GM19025 (cell line): ENCODE data around the gene LMO4.

Experiments used
- ATAC-seq: cut with Tn5 transposase; IDR thresholded peaks from one replicate; pipeline ENCODE4 v1.9.1; 2021; ENCODE audit warnings: mild to moderate bottlenecking, low read depth, moderate library complexity; ENCODE audit not compliant: unreplicated experiment

Gene LMO4

DNA sequence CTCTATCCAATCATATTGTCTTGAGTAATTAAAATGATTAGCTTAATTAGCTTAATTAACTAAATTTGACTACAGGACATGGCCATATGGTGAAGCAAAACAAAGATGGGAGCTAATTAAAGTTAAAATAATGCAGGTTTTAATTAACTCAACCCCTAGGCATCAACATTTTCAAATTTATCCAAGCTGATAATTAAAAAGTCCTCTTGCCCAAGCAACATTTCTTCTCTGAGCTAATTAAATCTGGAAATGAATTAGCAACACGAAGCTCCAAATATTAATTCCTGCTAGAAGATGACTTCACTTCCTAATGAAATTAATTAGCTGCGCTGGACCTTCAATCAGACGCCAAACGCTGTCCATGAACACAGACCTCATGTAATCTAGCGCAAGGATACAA lies 27.9 kb downstream of the LMO4 start:
- no peak for ATAC-seq

DNA sequence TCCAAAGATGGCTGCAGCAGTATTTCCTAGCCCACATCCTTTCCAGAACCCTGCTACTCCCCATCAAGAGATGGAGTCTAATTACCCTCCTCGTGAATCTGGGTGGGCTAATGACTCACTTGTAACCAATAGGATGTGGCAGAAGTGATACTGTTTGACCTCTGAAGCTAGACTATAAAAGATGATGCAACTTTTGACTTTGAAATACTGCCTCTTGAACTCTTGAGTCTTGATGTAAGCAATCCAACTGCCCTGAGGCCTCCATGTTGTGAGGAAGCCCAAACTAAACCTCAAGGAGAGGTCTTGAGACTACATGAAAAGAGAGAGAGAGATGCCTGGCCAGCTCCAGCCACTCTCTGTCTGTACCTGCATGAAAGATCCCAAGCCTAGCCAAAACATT lies 29.5 kb downstream of the LMO4 start:
- ATAC-seq: no peak

DNA sequence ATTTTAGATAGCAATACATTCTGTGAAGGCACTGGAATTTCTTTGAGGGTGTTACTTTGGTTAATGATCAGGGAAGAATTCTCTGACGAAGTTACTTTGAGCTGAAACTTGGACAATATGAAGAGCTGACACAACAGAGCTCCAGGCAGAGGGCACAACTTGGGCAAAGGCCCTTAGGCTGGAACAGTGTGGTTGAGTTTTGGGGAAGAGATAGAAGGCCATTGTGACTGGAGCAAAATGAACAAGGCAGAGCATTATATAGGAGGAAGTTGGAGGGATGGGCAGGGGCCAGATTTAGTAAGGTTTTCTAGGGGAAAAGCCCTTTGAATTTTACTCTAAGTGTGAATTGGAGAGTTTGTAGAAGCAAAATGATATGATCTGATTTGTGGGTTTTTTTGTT lies 30.9 kb downstream of the LMO4 start:
- no peak for ATAC-seq

DNA sequence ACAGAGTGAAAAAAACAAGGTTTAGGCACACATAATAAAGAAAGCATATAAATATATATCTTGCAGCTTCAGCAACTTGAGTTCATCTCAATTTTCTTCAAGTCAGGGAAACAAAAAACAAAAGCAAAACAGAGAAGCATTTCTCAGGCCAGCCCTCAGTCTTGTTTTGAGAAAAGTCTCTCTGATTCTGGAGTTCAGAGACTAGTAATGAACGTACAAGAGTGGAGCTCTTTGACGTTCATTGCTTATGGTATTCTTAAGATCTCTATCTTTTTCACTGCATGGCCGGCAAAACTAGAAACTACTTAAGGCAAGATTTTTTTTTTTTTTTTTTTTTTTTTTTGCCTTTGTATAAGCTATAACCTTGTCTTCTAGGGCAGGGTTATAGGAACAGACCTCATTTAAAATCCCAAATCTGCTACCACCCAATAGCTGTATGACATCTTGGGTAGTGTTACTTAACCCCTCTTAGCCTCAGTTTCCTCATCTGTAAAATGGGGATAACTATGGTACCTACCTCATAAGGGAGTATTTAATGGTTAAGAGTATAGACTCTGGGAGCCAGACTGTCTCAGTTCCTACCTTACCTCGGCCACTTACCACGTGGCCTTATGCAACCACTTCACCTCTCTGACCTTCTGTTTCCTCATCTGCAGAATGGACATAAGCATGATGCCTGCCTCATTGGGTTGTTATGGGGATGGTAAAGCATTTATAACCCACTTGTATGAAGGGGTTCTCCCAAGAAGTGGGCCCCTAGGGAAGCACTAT lies 33.6 kb downstream of the LMO4 start:
- no peak for ATAC-seq

DNA sequence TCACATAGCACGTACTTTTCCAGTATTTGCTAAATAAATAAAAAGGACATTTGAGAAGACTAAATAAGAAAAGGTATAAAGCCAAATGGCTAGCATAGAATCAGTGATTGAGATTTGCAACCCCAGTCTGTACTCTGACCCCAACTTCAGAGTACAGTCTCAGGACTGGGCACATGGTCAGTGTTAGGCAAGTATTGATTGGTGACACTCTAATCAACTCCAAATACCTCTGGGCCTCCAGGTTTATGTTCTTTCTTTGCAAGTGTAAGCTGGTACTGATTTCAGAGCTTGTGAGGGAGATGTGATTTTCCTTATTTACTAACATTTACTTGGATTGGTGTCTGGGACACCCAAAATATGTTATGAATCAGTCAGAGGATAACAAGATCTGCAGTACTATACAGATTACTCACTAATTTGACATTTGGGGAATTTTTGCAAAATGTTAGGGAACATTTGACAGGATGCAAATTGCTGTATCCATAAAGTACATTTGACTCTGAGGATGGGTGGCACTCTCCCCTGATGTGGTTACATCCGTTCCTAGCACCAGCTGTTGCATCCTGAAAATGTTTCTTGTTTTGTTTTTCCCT lies 34.2 kb downstream of the LMO4 start:
- ATAC-seq: no peak

DNA sequence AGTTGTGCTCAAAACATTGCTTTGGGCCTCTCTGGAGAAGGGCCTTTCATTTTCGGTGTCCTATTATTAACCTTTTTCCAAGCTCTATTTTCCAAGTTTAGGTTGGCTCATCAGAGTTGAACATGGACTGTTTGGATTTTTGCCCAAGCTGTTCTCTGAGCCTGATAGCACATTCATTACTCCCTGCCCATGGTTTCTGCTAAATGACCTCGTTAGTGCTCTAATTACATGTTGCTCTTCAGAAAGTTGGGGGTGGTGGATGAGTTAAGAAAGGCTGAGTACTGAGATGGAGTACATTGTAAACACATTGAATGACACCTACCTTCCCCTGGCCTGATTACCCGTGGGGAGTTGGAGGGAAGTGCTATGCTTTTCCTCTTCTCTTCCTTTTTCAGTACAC lies 38.9 kb downstream of the LMO4 start:
- no peak for ATAC-seq

DNA sequence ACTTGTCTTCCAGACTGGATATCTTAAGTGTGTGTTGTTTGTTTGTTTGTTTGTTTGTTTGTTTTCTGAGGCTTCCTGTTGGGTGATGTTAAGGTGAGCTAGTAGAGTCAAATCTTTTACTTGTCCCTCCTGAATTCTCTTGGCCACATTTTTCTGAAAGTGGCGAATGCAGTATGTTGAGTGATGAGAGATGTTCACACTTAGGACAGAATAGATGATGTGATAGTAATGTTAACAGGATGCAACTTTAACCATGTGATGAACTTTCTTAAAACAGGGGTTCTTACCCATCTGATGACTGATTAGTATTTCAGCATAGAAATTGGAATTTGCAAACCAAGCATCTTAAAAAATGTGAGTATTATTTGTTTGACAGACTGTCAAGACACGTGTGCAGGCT lies 40.2 kb downstream of the LMO4 start:
- ATAC-seq: no peak

- no peak for ATAC-seq
These were observed 41.2 kb downstream of the LMO4 start for GRCh38 chr1:87369736-87370478.

DNA sequence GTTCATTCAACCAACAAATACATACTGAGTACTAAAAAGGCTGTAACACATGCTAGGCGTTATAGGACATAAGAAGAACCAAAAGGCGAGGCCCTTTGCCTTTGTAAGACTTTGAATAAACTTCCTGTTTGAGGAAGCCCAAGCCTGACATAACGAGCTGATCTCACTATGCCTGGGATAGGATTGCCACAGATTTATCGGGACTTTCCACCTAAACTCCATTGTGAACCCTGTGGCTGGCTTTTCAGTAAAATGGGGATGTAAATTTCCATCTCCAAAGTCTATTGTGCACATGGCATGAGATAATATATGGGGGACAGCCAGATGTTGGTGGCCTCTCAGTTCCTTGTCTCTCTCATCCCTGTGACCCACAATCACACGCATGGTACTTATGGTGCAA lies 41.9 kb downstream of the LMO4 start:
- no peak for ATAC-seq

DNA sequence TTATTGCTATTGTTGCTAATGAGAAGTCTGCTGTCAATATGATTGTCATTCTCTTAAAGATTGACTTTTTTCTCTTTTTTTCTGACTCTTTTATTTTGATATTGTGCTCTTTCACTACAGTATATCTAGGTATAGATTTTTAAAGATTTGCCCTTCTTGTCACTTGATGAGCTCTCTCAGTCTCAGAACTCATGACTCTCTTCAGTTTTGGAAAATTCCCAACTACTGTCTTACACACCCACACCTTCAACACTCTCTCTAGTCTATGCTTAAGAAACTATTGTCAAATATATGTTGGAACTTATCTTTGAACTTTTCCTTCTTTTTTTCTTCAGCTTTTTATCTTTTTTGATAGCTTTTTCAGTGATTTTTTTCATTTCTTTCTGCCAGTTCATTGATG lies 50.6 kb downstream of the LMO4 start:
- no peak for ATAC-seq

DNA sequence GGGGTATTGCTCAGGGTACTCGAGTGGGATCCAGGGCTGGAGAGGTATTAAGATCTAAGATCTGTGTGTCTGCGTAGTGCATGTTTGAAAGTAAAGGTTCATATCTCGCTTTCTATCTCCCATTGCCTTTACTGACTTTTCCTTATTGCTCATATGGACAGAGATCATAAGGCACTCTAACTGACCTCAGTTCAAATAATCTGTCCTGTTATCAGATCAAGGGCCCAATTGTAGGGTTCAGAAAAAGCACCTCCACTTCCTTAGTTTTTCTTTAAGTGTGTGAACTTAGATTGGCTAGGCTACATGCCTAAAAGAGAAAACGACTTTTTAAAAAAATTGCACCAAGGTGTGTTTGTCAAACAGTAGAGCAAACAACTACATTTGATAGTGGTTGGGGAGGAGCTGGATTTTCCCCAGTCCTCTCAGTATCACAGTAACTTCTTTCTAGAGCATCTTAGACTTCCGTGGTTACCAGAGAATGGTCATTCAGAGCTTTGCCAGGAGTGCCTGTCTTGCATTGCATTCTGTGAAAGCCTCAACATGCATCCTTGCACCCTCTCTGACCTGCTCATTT lies 57.6 kb downstream of the LMO4 start:
- no peak for ATAC-seq

GRCh38 chr1:87388411-87388810 lies 59.7 kb downstream of the LMO4 start:
- no peak for ATAC-seq

DNA sequence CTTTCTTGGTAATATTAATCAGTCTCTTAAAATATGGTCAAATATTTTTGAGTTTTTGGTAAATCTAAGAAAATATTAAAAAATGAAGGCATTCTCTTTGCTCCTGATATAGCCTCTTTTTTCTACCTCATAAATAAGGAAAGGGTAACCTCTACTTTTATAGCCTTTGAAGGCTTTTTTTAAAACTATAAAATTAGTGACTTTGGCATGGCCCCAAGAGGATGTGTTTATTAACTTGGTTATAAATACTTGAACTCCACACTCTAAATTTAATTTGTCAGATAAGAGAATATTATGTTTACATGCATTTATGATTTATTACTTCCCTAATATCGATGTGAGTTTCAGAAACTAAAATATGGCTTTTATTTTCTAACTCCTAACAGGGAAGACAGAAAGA lies 60.3 kb downstream of the LMO4 start:
- ATAC-seq: no peak

DNA sequence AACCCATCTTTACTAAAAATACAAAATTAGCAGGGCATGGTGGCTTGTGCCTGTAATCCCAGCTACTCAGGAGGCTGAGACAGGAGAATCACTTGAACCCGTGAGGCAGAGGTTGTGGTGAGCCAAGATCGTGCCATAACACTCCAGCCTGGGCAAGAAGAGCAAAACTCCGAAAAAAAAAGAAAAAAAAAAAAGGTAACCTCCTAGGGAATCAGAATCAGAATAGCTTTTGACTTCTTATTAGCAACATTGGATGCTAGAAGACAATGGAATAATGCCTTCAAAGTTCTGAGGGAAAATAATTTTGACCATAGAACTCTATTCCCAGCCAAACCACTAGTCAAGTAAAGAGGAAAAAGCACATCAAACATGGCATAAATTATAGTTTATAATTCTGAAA lies 60.9 kb downstream of the LMO4 start:
- no peak for ATAC-seq

DNA sequence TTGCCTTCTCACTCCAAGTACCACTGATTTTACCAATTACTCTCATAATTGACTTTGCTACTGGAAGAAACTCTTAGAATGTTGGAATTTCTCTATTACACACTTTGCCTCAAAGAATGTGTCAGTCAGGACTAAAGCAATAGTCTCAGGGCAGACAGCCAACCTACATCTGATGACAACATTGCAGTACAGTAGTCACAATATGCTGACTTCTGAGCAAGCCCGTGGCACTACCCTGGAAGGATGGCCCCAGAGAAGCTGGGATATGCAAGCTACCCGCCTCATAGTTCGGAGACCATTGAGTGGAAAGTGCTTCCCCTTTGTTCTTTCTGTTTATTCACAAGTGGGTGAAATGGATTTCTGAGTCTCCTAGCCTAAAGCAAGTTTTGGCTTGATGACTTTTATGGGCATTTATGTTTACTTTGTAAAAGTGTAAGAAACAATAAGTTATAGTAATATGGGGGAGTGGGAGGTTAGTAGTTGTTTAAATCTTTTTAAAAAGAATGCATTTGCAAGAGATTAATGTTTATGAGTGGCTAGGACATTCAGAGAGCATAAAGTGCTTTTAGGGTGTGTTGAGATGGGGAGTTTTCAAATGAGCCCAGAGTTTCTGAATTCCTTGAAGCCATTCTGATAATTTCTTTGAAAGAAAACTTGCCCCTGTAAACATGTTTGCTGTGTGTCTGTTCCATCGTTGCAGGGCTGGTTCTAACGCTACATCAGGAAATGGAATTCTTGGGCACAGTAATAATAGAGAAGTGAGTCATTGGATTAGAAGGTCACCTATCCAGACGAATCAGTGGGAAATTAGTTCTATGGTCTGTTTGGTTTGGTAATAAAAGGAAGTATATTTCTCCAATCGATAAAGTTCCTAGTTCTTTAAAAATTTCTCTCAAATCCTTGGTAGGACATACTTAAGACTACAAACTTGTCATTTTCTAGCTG lies 63.8 kb downstream of the LMO4 start:
- ATAC-seq: no peak

- no peak for ATAC-seq
These were observed 64.9 kb downstream of the LMO4 start for GRCh38 chr1:87393445-87394085.

- no peak for ATAC-seq
These were observed 65.8 kb downstream of the LMO4 start for GRCh38 chr1:87394513-87394912.

- no peak for ATAC-seq
These were observed 66.3 kb downstream of the LMO4 start for GRCh38 chr1:87394982-87395381.
